Activated CD4-positive, CD25-positive, alpha-beta regulatory T cell treated with anti-CD3 and anti-CD28 coated beads, Interleukin-2, amount 50 U/mL, for 24 hours (primary cell): Measurements from ENCODE around the gene NPLOC4.

ENCODE experiments used
- ATAC-seq, 2 donors: fragments of 150-1000 bp; cut with Tn5 transposase; one replicate each; pipeline ENCODE4 v1.10.0; 2021; ENCODE audit warnings: mild to moderate bottlenecking in 1 of 2, moderate library complexity in 1 of 2

Gene NPLOC4

GRCh38 chr17:81517009-81517338, 119.9 kb downstream of the NPLOC4 start:
- no peak for ATAC-seq

- ATAC-seq = no peak
Measured at GRCh38 chr17:81516439-81516838, 120.5 kb downstream of the NPLOC4 start.

DNA sequence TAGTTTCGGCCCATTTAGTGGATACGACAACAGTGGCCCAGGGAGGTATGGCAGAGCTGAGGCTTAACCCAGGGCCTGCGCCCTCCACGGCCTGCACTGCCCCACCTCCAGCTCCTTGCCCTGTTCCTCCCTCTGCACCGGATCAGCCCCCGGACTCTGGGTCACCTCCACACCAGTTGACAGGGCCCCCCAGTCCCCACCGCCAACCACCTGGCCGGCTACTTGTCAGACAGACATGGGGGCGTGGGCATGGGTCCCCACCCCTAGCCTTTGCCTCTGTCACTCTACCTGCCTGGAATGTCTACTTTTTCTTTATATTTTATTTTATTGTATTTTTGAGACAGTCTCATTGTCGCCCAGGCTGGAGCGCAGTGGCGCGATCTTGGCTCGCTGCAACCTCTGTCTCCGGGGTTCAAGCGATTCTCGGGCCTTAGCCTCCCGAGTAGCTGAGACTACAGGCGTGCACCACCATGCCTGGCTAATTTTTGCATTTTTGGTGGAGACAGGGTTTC, 121.3 kb downstream of the NPLOC4 start:
- no peak for ATAC-seq

- ATAC-seq = peak; percentile 21 to 28
Measured at GRCh38 chr17:81514739-81515529, 122.0 kb downstream of the NPLOC4 start.

GRCh38 chr17:81514489-81514738, 122.5 kb downstream of the NPLOC4 start:
- ATAC-seq = no peak

DNA sequence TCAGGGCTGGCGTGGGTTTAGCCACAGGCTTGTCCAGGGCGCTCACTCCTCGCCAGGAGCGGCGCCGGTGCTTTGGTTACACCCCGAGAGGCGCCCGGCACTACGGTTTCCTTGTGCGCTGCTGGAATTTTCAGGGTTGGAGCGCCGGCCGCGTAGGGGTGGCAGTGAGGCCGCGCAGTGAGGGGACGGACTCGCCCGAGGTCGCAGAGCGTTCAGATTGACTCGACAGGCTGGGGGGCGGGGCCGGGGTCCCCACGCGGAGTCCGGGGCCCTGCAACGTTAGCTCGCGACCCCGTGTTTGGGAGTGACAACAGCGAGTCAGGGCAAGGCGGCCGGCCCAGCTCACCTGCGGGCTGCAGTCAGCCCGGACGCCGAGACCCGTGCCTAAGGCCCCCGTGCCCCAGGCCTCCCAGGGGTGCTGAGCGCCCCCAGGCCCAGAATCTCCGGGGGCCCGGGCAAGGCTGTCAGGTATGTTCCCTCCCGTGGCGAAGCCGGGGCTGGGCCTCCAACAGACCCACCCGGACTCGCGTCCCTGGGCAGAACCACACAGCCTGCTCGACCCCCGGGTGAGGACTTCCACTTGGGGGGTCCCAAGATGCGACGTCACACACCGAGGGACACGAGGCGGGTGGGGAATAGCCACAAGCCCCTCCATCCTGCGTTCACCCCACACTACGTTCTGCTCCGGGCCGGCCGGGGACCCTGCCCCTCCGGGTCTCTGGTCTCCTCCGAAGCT, 123.0 kb downstream of the NPLOC4 start:
- no peak for ATAC-seq

DNA sequence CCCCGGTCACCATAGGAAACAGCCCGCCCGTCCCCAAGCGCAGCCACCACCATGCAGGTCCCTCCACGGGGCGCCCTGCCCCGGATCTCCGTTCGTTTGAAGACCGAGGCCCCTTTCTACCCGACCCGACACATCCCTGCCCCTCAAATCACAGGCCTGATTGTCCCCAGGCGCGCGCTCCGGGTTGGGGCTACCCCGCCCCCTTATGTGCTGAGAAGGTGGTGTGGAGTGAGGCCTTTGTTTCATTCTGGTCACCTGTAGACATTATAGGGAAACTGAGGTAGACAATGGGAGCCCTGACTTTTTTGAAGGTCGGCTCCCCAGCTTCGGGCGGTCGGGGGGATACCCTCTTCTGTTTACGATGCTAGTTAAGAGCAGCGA, 123.5 kb downstream of the NPLOC4 start:
- peak; percentile 17 to 19 for ATAC-seq

GRCh38 chr17:81512562-81513371, 124.1 kb downstream of the NPLOC4 start, which contains the start of gene ACTG1:
Gene ACTG1, minus strand, starts transcription at chr17:81512799. Its CDS starts 445 bp downstream, at chr17:81512354.
- ATAC-seq = peak; percentile 68 to 70

GRCh38 chr17:81511804-81512561, 124.9 kb downstream of the NPLOC4 start:
- peak in 1 of 2 donors; percentile 0 for ATAC-seq

DNA sequence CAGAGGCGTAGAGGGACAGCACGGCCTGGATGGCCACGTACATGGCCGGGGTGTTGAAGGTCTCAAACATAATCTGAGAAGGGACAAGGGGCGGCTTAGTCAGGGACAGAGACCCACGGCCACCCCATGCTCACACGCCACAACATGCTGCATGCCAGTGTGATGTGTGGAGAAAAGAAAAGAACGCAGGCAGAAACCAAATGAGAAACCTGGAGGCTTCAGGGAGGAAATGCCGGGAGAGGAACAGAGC, 125.4 kb downstream of the NPLOC4 start:
- ATAC-seq = no peak

DNA sequence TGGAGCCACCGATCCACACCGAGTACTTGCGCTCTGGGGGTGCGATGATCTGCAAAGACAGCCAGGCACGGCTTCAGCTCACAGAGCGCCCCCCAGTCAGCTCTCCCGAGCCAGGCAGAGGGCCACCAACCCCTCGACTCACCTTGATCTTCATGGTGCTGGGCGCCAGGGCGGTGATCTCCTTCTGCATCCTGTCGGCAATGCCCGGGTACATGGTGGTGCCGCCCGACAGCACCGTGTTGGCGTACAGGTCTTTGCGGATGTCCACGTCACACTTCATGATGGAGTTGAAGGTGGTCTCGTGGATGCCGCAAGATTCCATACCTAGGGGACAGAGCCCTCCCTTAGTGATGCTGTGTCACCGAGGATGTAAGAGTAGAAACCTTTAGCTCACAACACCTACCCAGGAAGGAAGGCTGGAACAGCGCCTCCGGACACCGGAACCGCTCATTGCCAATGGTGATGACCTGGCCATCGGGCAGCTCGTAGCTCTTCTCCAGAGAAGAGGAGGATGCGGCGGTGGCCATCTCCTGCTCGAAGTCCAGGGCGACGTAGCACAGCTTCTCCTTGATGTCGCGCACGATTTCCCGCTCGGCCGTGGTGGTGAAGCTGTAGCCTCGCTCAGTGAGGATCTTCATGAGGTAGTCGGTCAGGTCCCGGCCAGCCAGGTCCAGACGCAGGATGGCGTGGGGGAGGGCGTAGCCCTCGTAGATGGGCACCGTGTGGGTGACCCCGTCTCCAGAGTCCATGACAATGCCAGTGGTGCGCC, 125.9 kb downstream of the NPLOC4 start:
- no peak for ATAC-seq

GRCh38 chr17:81509972-81510784, 126.7 kb downstream of the NPLOC4 start:
- ATAC-seq = no peak

DNA sequence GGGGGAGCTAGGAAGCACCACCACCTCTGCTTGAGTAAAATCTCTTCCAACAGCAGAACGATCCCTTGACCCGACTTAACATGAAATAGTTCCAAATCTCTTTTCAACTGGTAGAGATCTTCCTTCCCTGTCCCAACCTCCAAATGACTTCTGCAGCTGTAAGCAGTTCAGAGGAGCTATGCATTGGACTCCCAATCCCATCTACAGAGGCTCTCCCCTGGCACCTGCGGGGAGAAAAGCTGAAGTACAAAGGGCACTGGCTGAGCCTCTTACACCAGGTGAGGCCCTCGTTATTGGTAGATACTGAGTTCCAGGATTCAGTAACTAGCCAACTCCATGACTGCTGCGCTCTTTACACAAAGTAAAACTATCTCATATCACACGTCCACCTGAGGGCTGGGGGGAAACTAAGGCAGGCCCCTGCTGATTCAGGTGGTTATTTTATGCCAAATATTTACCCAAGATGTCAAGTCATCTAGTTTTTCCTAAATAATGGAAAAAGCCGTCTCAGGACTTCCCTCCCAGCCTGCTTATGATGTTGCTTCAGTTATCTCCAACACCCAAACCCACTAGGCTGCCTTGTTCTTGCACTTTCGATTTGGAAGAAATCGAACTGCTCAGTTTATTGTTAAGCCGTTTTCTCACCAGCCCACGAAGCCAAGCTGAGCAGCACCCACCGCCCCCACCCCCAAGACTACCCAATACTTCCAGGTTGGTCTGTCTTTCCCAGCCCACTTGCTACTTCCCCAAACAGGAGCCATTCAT, 127.5 kb downstream of the NPLOC4 start:
- no peak for ATAC-seq

DNA sequence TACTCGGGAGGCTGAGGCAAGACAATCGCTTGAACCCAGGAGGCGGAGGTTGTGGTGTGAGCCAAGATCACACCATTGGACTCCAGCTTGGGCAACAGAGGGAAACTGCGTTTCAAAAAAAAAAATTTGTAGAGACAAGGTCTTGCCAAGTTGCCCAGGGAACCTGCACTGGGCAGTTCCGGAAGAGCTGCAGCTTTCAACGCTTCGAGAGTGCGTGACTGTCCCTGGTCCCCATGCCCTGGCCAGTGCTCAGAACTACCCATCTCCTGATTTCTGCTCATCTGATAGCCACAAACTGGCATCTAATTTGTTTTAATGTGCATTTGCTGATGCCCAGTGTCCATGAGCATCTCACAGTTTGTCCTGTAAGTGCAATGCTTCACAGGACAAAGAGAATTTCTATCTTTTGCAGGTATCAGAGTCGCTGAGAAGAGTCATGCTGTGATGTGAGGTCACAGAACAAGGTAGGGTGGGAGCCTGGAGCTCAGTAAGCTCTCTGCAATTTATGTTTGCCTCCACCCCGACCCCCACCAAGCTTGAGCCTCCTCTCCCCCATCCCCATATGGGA, 128.2 kb downstream of the NPLOC4 start:
- no peak for ATAC-seq
